Ovary (tissue), 3 donors: ENCODE results near the gene CDYL2.

Source experiments
- CTCF ChIP-seq, 3 donors: fragments of 450-650 bp in 2 of 3; fragments of 200-600 bp in 1 of 3; IDR thresholded peaks; one replicate each; pipeline versions ENCODE4 v1.5.1 to v1.8.0; 2016 to 2022; ENCODE audit warnings: antibody characterized with exemption in 3 of 3, mild to moderate bottlenecking in 1 of 3
- EP300 ChIP-seq: sonication (generic); formaldehyde crosslinking; IDR thresholded peaks from one replicate; pipeline ENCODE4 v1.6.1; 2017; ENCODE audit warnings: antibody characterized with exemption
- POLR2A ChIP-seq: fragments of 450-650 bp; IDR thresholded peaks from one replicate; pipeline ENCODE4 v1.6.1; 2017; ENCODE audit warnings: antibody characterized with exemption, mild to moderate bottlenecking, moderate library complexity
- donor health status: DM: no; HTN: no; CAD: no.

GRCh38 chr16:80784951-80785350, 19.4 kb downstream of the CDYL2 start:
- TF ChIP-seq POLR2A (no peak), CTCF (IDR thresholded peaks at IDR 0.05) (no peak), EP300 (no peak)
